Esophagus muscularis mucosa (tissue), 4 donors: ENCODE results near the gene GRIK4. TPM values are rescaled to one million over a fixed set of nuclear protein-coding genes. Genes with fewer than 3 reads are reported as not detected.
"Not testable (repeated sequence)": the region's sequence is repeated elsewhere in the genome, so short reads cannot be mapped to it uniquely, and the experiment has no call there.

Source experiments
- DNase-seq: peaks from one replicate; pipeline ENCODE4 v3.0.0-alpha.2; 2017; ENCODE audit errors: extremely low spot score
- H3K27ac ChIP-seq, 4 donors: fragments of 200-600 bp; sonication (generic); replicated peaks in 1 of 4; 1 replicate in 3 of 4; 2 replicates in 1 of 4; pipeline ENCODE4 v1.5.1; 2016 to 2019; ENCODE audit warnings: mild to moderate bottlenecking in 1 of 4
- H3K27me3 ChIP-seq, 4 donors: fragments of 200-600 bp; sonication (generic); one replicate each; pipeline versions ENCODE4 v1.5.1 to v1.6.0; 2016 to 2019
- H3K36me3 ChIP-seq, 4 donors: fragments of 200-600 bp; sonication (generic); one replicate each; pipeline ENCODE4 v1.5.1; 2016 to 2019
- H3K4me1 ChIP-seq, 4 donors: fragments of 200-600 bp; sonication (generic); one replicate each; pipeline ENCODE4 v1.5.1; 2016 to 2019
- H3K4me3 ChIP-seq, 4 donors: fragments of 200-600 bp; sonication (generic); 1 replicate in 2 of 4; 2 replicates in 2 of 4; pipeline ENCODE4 v1.5.1; 2016 to 2019; ENCODE audit warnings: mild to moderate bottlenecking in 4 of 4, moderate library complexity in 1 of 4
- H3K9me3 ChIP-seq, 4 donors: fragments of 200-600 bp; sonication (generic); 1 replicate in 3 of 4; 2 replicates in 1 of 4; pipeline ENCODE4 v1.5.1; 2016 to 2019
- EP300 ChIP-seq: sonication (generic); formaldehyde crosslinking; IDR thresholded peaks from one replicate; pipeline ENCODE4 v1.6.1; 2017; ENCODE audit warnings: antibody characterized with exemption
- POLR2A ChIP-seq: fragments of 450-650 bp; IDR thresholded peaks from one replicate; pipeline ENCODE4 v1.6.1; 2017; ENCODE audit warnings: antibody characterized with exemption, moderate library complexity, mild to moderate bottlenecking, low read depth
- POLR2AphosphoS5 ChIP-seq, 2 donors: sonication (generic); formaldehyde crosslinking; IDR thresholded peaks; one replicate each; pipeline ENCODE4 v1.6.1; 2017; ENCODE audit warnings: antibody characterized with exemption in 2 of 2
- WGBS: methylation state at CpG from one replicate; pipeline ENCODE4 v1.1.5; 2018; 5-methylcytosine and 5-hydroxymethylcytosine counted together
- intact Hi-C: fragments of 100-400 bp; cut with DNase I; formaldehyde crosslinking; loops from one replicate; pipeline ENCODE4 v1.15.1; 2023
- total RNA-seq, 4 donors: library from RNA; depleted of rRNA; stranded (reverse); fragments of >200 nt; gene quantifications; one replicate each; pipeline versions ENCODE4 v1.1.0 to v1.2.1, GENCODE V29; 2016
- TF ChIP-seq, protein P1 (sequence below), 3 experiments: fragments of 200-600 bp in 2 of 3; fragments of 450-650 bp in 1 of 3; sonication (generic) in 2 of 3; IDR thresholded peaks; one replicate each; pipeline ENCODE4 v1.5.1; 2017 to 2019; ENCODE audit warnings: antibody characterized with exemption in 3 of 3, mild to moderate bottlenecking in 2 of 3, moderate library complexity in 1 of 3

GRIK4 gene
- total RNA-seq, 4 donors from 2014 or later, result 0.13 to 0.83 (median 0.43) TPM

DNA sequence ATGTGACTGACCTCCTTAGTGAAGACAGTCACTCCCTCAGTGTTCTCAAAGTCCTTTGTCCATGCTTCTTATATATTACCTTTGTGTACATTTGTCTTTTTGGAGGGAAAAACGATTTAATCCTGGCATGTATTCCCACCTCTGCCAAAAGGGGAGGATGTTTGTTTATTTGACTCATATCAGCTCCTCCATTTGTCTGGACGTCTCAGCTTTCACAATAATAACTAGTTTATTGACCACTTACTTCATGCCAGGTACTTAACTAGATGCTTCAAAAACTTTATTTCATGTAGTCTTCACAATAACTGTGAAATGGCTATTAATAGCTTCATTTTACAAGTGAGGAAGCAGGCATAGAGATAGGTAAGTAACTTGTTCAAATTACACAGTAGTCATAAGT, 517.6 kb downstream of the GRIK4 start:
- no peak overlapping the region for H3K4me3 ChIP-seq
- no peak for DNase-seq
- no peak overlapping the region for H3K27ac ChIP-seq
- peaks cover 14 to 20% (median 17%) of the 10 kb centered on the region in 4 donors for H3K4me1 ChIP-seq
- no peaks in the 10 kb centered on the region for H3K27me3 ChIP-seq
- no peaks in the 10 kb centered on the region for H3K9me3 ChIP-seq
- H3K36me3 ChIP-seq, result no peaks in the 10 kb centered on the region
- intact Hi-C loops, result no loop called here
- no peak for TF ChIP-seq POLR2AphosphoS5 (IDR thresholded peaks at IDR 0.05)
- TF ChIP-seq, protein P1, sequence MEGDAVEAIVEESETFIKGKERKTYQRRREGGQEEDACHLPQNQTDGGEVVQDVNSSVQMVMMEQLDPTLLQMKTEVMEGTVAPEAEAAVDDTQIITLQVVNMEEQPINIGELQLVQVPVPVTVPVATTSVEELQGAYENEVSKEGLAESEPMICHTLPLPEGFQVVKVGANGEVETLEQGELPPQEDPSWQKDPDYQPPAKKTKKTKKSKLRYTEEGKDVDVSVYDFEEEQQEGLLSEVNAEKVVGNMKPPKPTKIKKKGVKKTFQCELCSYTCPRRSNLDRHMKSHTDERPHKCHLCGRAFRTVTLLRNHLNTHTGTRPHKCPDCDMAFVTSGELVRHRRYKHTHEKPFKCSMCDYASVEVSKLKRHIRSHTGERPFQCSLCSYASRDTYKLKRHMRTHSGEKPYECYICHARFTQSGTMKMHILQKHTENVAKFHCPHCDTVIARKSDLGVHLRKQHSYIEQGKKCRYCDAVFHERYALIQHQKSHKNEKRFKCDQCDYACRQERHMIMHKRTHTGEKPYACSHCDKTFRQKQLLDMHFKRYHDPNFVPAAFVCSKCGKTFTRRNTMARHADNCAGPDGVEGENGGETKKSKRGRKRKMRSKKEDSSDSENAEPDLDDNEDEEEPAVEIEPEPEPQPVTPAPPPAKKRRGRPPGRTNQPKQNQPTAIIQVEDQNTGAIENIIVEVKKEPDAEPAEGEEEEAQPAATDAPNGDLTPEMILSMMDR (IDR thresholded peaks at IDR 0.05), result no peak
- no peak for TF ChIP-seq EP300
- no peak for TF ChIP-seq POLR2A
- 34% methylated on average over 2 of the region's 2 CpGs for WGBS

- no peak for DNase-seq
- Histone ChIP-seq H3K36me3 (no peaks in the 10 kb centered on the region), H3K4me3 (no peak overlapping the region), H3K27me3 (no peaks in the 10 kb centered on the region), H3K4me1 (peaks cover 9 to 13% (median 11%) of the 10 kb centered on the region in 4 donors), H3K9me3 (no peaks in the 10 kb centered on the region), H3K27ac (no peak overlapping the region)
- no peak for TF ChIP-seq POLR2A
- TF ChIP-seq EP300, result no peak
- TF ChIP-seq, protein P1 (IDR thresholded peaks at IDR 0.05), result no peak
- no peak for TF ChIP-seq POLR2AphosphoS5 (IDR thresholded peaks at IDR 0.05)
- intact Hi-C loops, result no loop called here
- 62% methylated on average over 3 of the region's 3 CpGs for WGBS
Observed at GRCh38 chr11:121029813-121030445, 518.4 kb downstream of the GRIK4 start.

DNA sequence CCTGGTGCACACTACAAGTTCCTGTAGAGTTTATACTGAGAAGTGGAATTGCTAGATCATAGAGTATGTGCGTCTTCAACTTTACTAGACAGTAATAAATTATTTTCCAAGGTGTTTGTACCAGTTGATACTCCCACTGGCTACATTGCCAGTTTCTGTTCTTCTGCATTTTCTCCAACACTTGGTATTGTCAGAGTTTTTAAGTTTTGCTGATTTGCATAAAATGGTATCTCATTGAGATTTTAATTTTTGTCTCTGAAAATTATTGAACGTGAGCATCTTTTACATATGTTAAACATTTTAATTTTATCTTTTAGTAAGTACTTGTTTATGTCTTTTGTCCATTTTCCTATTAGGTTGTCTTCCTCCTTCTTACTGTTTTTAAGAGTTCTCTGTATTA, 519.6 kb downstream of the GRIK4 start:
- no peak for DNase-seq
- H3K9me3 ChIP-seq, result no peaks in the 10 kb centered on the region
- intact Hi-C loops, result no loop called here
- H3K4me3 ChIP-seq, result no peak overlapping the region
- 93% methylated on average over 2 of the region's 2 CpGs for WGBS
- H3K4me1 ChIP-seq, result peaks cover 0 to 6% (median 0%) of the 10 kb centered on the region in 4 donors
- no peak overlapping the region for H3K27ac ChIP-seq
- H3K27me3 ChIP-seq, result no peaks in the 10 kb centered on the region
- TF ChIP-seq POLR2A (no peak), EP300 (no peak), POLR2AphosphoS5 (IDR thresholded peaks at IDR 0.05) (no peak)
- TF ChIP-seq, protein P1 (IDR thresholded peaks at IDR 0.05), result no peak
- no peaks in the 10 kb centered on the region for H3K36me3 ChIP-seq

GRCh38 chr11:121031648-121032047, 520.1 kb downstream of the GRIK4 start:
- H3K27ac ChIP-seq, H3K4me1 ChIP-seq, H3K27me3 ChIP-seq, H3K9me3 ChIP-seq, H3K4me3 ChIP-seq, DNase-seq, intact Hi-C loops, H3K36me3 ChIP-seq: not testable (repeated sequence)
- WGBS, result 97% methylated on average over 4 of the region's 4 CpGs

GRCh38 chr11:121032546-121032945, 521.0 kb downstream of the GRIK4 start:
- H3K27ac ChIP-seq, result no peak overlapping the region
- 97% methylated on average over 3 of the region's 3 CpGs for WGBS
- H3K4me1 ChIP-seq, result peaks cover 0 to 6% (median 0%) of the 10 kb centered on the region in 4 donors
- TF ChIP-seq POLR2AphosphoS5 (IDR thresholded peaks at IDR 0.05), result no peak
- TF ChIP-seq EP300, result no peak
- TF ChIP-seq POLR2A, result no peak
- TF ChIP-seq, protein P1 (IDR thresholded peaks at IDR 0.05), result no peak
- H3K4me3 ChIP-seq, result no peak overlapping the region
- no peaks in the 10 kb centered on the region for H3K9me3 ChIP-seq
- no peaks in the 10 kb centered on the region for H3K36me3 ChIP-seq
- H3K27me3 ChIP-seq, result no peaks in the 10 kb centered on the region
- intact Hi-C loops, result no loop called here
- no peak for DNase-seq
